Tibial nerve (tissue), 4 donors: ENCODE measurements around the gene SPDYE1. TPM values are rescaled to one million over a fixed set of nuclear protein-coding genes. Genes with fewer than 3 reads are reported as not detected.

Experiments used
- total RNA-seq, 4 donors: library from RNA; depleted of rRNA; stranded (reverse); fragments of >200 nt; gene quantifications; one replicate each; pipeline ENCODE4 v1.1.0, GENCODE V29; 2016

The SPDYE1 gene
- total RNA-seq, 4 donors from 2014 or later = not detected

Other genes starting within 250 kb of the SPDYE1 start
- gene BLVRA, start 239.2 kb upstream of the SPDYE1 start, total RNA-seq = 10 to 100 TPM; 32.2 to 70.5 (median 48.5) TPM
- 10 to 100 TPM; 61.8 to 90.2 (median 82.3) TPM for gene MRPS24, start 128.4 kb upstream of the SPDYE1 start, total RNA-seq
- 10 to 100 TPM; 25.7 to 32.0 (median 28.8) TPM for gene URGCP, start 91.3 kb upstream of the SPDYE1 start, total RNA-seq
- 10 to 100 TPM; 12.9 to 18.2 (median 15.1) TPM for gene UBE2D4, start 71.5 kb upstream of the SPDYE1 start, total RNA-seq
- 100 to 1,000 TPM; 113 to 139 (median 126) TPM for gene DBNL, start 46.8 kb downstream of the SPDYE1 start, total RNA-seq
- under 1 TPM in 1 of 4 donors, not detected in 3; 0.98 TPM for gene PGAM2, start 67.7 kb downstream of the SPDYE1 start, total RNA-seq
- 100 to 1,000 TPM in 1 of 4 donors, 10 to 100 TPM in 3; 31.0 to 104 (median 89.5) TPM for gene POLM, start 84.6 kb downstream of the SPDYE1 start, total RNA-seq
- gene AEBP1, start 106.4 kb downstream of the SPDYE1 start, total RNA-seq = 100 to 1,000 TPM; 142 to 440 (median 264) TPM
- gene POLD2, start 125.7 kb downstream of the SPDYE1 start, total RNA-seq = 10 to 100 TPM; 33.9 to 87.9 (median 71.0) TPM
- gene MYL7, start 143.4 kb downstream of the SPDYE1 start, total RNA-seq = not detected
- 1 to 10 TPM in 3 of 4 donors, not detected in 1; 2.3 to 3.0 (median 2.4) TPM for gene GCK, start 191.5 kb downstream of the SPDYE1 start, total RNA-seq
- gene YKT6, start 203.1 kb downstream of the SPDYE1 start, total RNA-seq = 10 to 100 TPM; 36.2 to 54.6 (median 43.6) TPM